Medulla oblongata (tissue), 1 donor: Measurements from ENCODE around the gene LRP8.
A peak's percentile ranks its signal among the peaks of the same experiment; 100 is the strongest.

Experiments
- DNase-seq: peaks from one replicate; pipeline ENCODE4 v3.0.0-alpha.2; 2015; ENCODE audit errors: extremely low spot score

LRP8 gene

DNA sequence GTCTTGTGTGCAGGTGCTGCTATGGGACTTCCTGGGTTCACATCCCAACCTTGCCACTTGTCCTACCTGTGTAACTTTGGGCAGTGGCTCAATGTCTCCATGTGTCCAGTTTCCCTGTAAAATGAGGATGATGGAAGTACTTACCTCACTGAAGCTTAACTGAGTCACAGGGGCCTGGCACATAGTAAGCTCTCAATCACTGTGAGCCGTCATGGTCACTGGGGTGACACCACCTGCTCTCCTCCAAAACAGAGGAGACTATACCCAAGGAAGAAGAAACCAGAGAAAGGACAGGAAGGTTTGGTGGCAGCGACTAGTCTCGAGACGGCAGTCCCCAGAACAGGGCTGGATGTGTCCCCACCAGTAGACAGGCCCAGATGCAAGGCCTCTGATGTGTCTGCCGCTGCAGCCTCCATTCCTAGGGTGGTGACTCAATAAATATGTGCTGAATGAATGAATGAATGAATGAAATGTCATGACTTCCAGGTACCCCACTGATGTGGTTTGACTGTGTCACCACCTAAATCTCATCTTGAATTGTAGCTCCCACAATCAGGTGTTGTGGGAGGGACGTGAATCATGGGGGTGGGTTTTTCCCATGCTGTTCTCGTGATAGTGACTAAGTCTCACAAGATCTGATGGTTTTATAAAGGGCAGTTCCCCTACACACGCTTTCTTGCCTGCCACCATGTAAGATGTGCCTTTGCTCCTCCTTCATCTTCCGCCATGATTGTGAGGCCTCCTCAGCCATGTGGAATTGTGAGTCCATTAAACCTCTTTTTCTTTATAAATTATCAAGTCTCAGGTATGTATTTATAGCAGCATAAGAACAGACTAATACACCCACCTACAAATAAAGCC lies 13.0 kb upstream of the LRP8 start:
- DNase-seq = no peak

DNA sequence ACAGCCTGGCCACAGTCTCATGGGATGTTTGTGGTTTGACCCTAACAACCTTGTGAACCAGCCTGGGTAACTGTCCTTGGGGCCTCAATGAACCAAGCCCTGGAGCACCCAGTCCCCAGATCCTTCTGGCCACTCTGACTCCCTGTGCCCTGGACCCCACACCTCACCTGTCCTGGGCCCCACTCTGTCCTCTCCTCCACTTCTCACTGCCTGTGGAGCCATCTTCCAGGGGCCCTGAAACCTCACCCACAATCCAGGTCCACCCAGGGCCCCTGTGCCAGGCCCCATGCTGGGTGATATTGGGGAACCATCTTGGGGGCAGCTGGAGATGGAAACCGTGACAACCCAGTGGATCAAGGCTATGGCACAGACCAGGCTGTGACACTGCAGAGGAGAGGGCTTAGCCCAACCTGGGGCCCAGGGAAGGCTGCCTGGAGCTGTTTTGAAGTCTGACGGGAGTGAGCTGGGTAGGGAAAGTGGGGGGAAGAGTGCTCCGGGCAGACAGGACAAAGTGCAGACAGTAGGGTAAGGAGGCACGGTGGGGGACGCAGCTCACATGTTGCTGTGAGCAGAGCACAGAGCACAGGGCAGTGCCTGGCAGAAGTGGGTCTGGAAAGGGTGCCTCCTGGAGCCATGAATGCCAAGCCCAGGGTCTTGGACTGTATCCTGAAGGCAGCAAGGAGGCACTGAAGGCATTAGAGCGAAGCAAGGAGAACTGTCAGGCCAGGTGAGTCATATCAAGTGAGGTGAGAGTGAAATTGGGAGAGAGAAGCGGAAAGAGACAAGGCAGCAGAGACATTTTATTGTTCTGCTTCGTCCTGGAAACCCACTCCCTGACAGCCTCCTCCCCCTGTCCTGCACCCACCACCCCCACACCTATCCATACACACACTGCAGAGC lies 12.1 kb upstream of the LRP8 start:
- DNase-seq = no peak

DNA sequence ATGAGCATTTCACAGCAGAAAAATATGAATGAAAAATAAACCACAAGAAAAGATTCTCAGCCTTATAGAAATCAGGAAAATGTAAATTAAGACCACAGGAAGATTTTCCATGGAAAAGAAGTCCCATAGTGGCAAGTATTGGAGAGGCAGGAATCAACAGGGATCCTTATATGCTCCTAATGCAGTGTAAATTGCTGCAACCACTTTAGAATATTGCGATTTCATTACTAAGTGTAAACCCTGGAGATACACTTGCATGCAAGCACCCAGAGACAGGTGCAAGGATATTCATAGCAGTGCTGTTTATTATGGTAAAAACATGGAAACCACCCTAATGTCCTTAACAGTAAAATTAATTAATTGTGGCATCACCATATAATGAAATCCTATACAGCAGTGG lies 10.6 kb upstream of the LRP8 start:
- no peak for DNase-seq

DNA sequence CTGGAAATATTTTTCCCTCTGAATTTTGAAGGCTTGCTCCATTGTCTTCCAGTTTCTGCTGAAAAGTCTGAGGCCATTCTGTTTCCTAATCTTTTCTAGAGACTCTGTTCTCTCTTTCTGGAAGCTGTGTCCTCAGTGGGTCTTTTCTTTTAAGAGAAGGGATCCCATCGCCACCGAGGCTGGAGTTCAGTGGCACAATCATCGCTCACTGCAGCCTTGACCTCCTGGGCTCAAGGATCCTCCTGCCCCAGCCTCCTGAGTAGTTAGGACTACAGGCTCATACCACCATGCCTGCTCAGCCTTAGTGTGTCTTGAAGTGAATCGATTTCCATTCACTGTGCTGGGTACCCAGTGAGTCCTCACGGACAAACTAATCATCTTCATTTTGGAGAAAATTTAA lies 9.6 kb upstream of the LRP8 start:
- DNase-seq = no peak

DNA sequence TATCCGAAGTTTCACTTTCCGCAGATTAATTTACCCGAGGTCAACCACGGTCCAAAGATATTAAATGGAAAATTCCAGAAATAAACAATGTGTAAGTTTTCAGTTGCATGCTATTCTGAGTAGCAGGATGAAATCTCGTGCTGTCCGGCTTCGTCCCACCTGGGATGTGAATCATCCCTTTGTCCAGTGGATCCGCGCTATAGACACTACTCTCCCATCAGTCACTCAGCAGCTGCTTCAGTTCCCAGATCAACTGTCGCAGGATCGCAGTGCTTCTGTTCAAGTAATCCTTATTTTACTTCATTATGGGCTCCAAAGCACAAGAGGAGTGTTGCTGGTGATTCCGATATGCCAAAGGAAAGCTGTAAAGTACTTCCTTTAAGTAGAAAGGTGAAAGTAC lies 8.3 kb upstream of the LRP8 start:
- DNase-seq = no peak

DNA sequence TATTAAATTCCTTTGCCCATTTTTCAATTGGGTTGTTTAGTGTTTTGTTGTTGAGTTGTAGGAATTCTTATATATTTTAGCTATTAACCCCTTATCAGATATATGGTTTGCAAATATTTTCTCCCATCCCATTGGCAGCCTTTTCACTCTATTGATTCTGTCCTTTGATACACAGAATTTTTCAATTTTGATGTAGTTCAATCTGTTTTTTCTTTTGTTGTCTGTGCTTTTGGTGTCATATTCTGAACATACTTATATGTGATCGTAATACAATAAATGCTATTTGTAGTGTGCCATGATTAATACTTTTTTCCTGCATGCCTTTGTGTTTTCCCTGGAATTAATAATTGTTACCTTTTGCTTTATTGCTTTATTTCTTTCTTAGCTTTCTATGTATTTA lies 7.8 kb upstream of the LRP8 start:
- no peak for DNase-seq

DNA sequence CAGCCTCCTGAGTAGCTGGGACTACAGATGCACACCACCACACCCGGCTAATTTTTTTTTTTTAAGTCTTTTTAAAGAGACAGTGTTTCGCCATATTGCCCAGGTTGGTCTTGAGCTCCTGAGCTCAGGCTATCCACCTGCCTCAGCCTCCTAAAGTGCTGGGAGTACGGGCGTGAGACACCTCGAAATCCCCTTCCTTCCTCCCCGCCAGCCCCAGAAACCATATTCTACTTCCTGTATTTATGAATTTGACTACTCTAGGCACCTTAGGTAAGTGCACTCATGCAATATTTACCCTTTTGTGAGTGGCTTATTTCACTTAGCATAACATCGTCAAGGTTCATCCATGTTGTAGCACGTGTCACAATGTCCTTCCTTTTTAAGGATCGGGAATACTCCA lies 6.9 kb upstream of the LRP8 start:
- DNase-seq = no peak

DNA sequence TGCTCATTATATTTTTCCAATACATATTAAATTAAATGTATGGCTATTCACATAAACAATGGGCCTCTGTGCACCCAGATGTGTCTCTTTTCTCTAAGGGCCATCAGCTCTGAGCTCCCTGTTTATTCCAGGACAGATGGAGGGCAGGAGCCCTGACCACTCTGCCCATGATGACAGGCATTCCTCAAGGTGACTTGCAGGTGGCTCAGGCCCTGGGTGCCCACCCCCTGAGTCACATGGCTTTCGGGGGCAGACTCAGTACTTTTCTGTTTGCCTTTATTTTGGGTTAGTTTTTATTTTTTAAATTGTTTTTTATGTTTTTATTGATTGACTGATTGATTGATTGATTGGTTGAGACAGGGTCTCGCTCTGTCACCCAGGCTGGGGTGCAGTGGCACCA lies 6.4 kb upstream of the LRP8 start:
- no peak for DNase-seq

DNA sequence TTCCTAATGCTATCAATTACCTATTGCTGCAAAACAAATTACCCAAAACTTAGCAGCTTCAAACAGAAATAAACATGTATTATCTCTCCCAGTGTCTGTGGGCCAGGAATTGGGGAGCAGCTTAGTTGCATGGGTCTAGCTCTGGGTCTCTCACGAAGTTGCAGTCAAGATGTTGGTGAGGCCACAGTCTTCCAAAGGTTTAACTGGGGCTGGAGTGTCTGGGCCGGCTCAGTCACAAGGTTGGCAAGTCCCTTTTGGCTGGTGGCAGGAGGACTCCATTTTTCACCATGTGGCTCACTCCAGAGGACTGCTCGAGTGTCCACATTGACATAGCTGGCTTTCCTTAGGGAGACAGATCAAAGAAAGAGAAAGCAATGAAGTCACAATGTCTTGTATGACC lies 5.0 kb upstream of the LRP8 start:
- no peak for DNase-seq

DNA sequence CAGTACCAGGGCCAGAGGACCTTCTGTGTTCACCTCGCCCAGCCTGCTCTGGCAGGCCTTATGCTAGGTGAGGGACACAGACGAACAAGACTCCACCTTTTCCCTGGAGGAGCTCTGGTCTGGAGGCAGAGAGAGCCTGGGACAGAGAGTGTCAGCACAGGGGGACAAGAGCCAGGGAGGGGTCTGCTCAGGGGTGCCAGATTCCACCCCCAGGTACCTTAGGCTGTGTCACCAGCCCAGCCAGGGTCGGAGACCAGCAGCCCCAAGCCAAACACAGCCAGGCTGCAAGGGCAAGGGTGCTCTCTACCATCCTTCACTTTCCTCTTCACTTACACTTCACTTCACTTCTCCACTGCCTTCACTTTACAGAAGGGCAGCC lies 4.3 kb upstream of the LRP8 start:
- no peak for DNase-seq

DNA sequence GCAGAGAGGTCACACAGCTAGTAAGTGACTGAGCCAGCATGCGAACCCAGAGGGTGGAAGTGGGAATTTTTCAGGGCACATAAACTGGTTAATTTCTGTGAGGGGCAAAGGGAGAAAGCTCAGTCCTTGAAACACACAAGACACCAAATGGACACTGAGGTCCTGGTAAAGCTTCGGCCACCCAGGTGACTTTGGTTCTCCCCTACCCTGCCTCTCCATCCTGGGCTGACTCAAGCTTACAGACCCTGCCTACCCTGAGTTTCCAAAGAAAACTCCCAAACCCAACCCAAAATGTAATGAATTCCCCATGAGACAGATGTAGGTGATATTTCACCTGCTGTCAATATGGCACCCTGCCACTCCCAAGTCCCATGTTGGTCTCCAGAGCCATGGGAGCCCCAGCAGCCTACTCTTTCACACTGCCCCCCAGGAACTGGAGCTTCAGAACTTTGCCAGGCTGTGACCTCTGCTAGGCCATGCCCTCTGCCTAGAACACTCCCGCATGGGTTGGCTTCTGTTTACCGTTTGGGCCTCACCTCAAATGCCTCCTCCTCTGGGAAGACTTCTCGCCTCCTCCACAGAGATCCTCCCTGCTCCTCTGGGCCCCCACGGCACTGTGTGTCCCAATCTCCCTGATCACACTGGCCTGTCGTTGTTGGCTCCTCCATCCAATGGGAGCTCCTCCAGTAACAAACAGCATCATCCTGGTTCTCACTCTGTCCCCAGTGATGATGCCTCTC lies 3.7 kb upstream of the LRP8 start:
- no peak for DNase-seq

DNA sequence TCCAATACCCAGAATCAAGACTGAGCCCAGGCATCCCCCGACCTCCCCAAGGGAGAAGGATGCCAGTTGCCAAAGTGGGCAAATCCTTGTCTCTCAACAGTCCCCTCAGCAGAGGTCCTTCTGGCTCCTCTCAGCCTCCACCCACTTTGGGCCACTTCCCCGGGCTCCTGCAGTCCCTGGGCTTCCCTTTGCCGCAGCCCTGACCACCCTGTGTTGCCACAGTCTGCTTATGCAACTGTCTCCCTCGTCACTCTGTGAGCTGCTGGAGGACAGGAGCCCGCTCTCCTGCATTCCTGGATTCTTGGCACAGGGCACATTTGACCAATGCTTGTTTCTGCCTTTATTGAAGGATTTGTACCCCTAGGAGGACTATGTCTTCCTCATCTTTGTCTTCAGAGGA lies 2.9 kb upstream of the LRP8 start:
- DNase-seq = no peak

DNA sequence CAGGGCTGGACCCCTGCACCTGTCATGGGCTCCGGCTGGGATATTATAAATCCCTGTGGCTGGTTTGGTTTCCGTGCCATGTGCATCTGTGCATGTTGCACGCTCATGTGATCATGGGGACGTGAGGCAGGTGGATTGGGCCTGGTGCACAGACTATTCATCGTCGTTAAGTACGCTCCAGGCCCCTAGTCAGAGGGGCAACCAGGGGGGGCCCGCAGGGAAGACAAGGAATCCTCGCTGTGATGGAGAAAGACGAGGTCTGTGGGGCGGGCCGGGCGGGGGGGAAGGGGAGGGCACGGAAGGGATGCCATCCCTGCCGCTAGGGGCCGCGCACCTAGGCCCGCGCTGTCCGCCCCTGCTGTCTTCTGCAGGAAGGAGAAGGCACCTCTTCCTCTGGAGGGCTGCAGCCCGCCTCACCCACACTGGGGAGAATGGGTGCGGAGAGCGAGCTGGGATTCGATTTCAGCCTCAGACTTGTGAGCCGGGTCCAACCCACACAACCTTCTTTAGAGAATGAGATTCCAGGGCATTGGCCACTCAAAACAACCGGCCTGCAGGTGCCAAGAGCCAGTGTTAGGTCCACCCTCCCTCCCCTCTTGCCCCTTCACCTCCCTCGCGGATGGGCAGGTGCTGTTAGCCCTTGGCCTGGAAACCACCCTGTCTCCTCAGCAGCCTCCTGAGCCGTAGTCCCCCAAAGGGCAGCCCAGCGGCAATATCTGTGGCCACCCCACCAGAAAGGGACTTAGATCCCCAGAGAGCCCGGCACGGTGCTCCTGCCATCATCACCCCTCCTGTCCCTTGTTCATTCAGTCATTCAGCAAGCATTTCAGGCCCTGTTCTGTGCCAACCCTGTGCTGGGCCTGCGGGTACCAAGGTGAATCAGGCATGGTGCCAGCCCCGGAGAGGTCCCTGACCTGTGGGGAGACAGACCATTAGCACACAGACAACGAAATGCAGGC lies 950 bp upstream of the LRP8 start:
- no peak for DNase-seq

DNA sequence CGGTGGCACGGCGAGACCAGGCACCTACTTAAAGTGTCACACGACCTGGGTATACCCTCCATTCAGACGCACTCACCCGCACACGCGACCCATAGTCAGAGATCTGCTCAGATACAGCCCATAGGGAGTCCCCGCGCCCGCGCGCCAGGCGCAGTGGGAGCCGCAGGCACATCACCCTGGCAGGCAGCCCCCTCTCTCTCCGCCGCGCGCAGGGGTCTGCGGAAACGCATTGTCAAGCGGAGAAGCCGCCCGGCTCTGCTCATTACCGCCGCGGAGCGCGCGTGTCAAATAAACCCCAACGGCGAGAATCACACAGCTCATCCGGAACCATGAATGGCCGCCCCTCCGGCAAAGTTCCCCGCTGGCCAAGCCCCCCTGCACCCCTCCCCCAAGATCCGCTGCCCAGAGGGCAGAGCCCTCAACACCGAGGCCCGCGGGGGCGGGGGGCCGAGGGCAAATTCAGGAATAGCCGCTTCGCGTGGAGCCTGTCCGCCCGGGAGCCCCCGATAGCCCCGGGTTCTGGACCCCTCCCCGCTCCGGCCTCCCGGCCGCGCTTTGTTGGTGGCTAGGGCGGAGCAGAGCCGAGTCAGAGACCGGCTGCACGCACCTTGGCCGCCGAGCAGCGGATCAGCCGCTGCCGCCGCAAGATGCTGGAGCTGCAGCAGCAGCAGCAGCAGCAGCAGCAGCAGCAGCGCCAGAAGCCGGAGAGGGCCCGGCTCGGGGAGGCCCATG lies 522 bp downstream of the LRP8 start:
- DNase-seq = no peak

DNA sequence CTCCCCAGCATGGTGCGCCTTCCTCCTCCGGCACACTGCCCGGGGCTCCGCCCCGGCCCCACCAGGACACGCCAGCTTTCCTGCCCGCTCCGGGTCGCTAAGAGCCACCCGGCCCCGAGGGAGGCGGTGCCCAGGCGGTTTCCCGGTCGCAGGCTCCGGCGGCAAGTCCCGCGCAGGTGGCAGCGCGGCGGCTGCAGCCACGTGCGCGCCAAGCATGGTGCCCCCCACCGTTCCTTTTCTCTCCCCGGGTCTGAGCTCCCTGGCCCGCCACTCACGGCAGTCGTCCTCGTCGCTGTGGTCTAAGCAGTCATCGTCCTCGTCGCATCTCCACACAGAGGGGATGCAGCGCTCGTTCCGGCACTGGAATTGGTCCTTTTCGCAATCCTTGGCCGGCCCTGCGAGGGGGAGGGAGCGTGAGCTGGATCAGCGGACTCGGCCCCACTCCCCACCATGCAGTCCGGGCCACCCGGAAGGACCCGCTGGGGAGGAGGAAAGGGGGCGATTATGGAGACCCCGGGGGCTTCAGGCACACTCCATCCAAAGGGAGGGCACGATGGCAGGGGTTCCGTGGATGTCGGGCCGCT lies 1.2 kb downstream of the LRP8 start:
- no peak for DNase-seq

DNA sequence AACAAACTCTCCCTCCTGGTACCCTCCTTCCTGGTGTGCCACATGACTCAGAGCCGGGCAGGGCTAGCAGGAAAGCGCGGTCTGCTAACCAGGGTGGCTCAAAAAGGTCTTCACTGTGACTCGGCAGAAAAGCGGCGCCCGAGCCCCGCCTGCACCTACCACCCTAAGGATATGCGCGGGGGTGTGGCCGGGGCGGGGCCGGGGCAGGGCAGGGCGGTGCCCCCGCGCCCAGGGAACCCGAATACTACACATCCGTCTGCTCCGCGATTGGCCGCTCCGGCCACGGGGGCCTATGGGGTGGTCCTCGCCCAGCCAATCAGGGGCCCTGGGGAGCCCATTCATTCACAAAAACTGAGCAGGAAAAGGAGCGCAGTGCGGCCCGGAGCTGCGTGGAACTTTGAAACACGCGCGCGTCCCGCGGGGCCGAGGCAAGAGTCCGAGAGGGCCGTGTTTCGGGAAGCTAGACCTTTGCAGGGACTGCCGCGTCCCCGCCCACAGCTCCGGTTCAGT lies 1.7 kb downstream of the LRP8 start:
- peak; percentile 76 for DNase-seq

DNA sequence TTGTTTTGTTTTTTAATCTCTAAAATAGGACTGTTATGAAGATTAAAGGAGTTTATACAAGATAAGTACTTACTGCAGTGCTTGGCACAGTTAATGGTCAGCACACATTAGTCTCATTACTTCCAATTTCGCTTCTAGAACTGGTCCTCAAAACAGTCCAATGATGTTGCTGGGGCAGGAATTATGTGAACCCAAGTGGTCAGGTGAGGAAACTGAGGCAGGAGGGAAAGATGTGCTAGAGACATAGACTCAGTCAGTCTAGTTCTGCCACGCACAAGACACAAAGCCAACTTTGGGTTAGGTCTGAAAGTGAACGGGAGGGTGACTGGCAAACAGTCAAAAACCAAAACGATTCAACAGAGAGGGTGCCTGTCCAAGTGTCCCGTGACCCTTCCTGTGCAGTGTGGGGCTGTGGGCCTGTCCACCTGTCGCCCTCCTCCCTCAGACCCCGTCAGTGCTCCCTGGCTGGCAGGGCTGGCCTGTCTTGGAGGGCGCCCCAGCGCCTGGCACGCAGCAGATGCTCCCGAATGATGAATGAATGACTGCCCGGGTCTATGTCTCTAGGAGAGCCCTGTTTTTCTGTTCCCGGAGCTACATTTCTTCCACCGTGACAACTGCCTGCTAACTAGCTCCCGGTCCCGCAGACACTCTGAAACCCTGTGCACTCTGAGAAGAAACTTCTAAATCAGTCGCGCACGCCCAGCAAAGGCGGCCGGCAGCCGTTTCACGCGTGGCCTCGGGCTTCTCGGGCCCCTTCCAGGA lies 2.4 kb downstream of the LRP8 start:
- no peak for DNase-seq

DNA sequence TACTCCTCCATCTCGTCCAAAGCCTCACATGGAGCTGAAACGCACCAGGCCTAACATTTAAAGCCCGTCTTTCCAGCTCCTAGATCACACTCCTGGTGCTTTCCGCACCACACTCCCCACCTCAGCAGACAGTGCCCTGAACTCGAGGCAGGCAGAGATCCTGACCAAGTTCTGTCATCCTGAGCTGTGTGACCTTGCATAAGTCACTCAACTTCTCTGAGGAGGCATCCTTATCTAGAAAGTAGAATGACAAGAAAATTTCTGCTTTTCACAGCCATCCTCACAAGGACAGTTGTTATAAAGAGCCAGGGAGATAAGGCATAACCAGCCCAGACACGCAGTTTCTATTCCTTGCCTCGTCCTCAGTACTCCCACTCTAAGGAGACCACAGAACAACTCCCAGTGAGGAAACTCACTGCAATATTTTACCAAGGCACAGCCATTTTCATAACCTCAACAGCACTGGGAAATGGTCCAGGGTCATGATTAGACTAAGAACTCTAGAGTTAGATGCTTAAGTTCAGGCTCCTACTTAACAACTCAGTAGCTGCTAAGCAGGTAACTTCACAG lies 3.1 kb downstream of the LRP8 start:
- DNase-seq = no peak

DNA sequence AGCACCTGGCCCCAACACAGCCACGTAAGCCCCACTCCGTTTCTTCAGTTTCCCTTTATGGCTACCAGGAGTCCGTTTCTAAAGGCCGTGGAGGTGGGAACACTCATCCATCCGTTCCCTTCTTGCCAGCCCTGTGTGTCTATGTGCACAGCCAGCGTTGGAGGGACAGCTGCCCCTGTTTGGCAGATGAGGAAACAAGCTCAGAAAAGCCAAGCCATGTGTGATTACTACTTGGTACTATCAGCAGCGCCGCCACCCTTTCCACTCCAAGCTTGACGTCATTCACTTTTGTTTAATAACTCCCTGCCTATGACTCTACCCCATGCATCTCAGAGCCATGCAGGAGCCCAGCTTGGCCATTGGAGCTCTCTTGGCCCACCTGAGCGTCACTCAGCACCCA lies 3.5 kb downstream of the LRP8 start:
- no peak for DNase-seq
